Loucy (cell line): ENCODE measurements around the gene CALCR.

ENCODE experiments used
- EZH2phosphoT487 ChIP-seq: fragments of 200-600 bp; IDR thresholded peaks from 2 replicates; pipeline ENCODE4 v1.6.1; 2018; ENCODE audit warnings: antibody characterized with exemption, mild to moderate bottlenecking, moderate library complexity, borderline replicate concordance
- TF ChIP-seq, protein P1 (sequence below): fragments of 200-600 bp; sonication (generic); conservative IDR thresholded peaks from 2 replicates; pipeline ENCODE4 v1.5.1; 2014; ENCODE audit warnings: mild to moderate bottlenecking, antibody characterized with exemption, low read length

DNA sequence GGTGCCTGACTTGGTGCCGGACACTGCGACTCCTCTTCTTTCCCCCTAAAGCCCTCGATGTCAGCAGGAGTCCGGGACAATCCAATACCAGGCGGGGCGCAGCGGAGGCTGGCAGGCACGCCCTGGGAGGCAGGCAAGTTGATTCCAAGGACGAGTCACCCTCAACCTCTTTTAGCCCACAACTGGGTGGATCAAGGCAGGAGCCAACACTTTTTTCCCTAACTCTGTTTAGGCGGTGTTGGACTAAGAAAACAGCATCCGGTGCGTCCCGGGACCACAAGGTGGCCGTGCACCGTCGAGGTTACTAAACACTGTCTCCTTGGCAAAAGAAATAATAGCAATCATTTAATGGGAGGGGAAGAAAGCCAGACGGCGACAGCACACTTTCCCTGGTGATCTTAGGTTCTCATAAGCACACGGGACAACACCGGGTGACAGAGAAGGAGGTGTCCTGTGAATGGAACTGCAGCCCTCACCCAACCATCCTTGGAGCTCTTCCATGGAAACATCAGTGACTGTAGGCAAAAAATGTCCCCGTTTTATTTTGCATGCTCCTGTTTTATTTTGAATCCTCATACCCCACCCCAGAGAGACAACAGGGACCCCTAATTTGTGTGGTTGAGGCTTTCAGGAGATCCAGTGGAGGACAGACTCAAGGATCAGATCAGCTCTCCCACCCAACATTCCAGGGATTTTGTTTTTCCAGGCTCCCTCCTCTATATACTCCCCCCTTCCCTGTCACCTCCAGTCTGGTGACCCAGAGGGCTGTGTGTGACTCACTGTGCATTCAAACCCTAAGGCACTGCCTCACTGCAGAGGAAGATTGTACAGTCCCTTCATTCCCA, 1.3 kb upstream of the CALCR start:
- TF ChIP-seq, protein P1, sequence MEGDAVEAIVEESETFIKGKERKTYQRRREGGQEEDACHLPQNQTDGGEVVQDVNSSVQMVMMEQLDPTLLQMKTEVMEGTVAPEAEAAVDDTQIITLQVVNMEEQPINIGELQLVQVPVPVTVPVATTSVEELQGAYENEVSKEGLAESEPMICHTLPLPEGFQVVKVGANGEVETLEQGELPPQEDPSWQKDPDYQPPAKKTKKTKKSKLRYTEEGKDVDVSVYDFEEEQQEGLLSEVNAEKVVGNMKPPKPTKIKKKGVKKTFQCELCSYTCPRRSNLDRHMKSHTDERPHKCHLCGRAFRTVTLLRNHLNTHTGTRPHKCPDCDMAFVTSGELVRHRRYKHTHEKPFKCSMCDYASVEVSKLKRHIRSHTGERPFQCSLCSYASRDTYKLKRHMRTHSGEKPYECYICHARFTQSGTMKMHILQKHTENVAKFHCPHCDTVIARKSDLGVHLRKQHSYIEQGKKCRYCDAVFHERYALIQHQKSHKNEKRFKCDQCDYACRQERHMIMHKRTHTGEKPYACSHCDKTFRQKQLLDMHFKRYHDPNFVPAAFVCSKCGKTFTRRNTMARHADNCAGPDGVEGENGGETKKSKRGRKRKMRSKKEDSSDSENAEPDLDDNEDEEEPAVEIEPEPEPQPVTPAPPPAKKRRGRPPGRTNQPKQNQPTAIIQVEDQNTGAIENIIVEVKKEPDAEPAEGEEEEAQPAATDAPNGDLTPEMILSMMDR, result no peak
- no peak for TF ChIP-seq EZH2phosphoT487
